ENCODE data around the gene FILIP1.

Gene FILIP1

DNA sequence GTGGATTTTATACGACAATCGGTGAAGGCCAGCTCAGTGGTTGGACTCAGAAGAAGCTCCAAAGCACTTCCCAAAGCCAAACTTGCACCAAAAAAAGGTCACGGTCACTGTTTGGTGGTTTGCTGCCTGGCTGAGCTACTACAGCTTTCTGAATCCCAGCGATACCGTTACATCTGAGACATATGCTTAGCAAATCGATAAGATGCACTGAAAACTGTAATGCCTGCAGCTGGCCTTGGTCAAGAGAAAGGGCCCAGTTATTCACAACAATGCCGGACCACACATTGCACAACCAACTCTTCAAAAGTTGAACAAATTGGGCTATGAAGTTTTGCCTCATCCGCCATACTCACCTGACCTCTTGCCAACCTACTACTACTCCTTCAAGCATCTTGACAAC is 70.2 kb downstream of the FILIP1 start:
- TF ChIP-seq EP300 (IDR thresholded peaks at IDR 0.05; ENCODE audit: borderline replicate concordance) (no peak), NFIC (IDR thresholded peaks at IDR 0.05) (no peak), RAD21 (IDR thresholded peaks at IDR 0.05; ENCODE audit: low read depth) (no peak)
- TF ChIP-seq, protein P1, sequence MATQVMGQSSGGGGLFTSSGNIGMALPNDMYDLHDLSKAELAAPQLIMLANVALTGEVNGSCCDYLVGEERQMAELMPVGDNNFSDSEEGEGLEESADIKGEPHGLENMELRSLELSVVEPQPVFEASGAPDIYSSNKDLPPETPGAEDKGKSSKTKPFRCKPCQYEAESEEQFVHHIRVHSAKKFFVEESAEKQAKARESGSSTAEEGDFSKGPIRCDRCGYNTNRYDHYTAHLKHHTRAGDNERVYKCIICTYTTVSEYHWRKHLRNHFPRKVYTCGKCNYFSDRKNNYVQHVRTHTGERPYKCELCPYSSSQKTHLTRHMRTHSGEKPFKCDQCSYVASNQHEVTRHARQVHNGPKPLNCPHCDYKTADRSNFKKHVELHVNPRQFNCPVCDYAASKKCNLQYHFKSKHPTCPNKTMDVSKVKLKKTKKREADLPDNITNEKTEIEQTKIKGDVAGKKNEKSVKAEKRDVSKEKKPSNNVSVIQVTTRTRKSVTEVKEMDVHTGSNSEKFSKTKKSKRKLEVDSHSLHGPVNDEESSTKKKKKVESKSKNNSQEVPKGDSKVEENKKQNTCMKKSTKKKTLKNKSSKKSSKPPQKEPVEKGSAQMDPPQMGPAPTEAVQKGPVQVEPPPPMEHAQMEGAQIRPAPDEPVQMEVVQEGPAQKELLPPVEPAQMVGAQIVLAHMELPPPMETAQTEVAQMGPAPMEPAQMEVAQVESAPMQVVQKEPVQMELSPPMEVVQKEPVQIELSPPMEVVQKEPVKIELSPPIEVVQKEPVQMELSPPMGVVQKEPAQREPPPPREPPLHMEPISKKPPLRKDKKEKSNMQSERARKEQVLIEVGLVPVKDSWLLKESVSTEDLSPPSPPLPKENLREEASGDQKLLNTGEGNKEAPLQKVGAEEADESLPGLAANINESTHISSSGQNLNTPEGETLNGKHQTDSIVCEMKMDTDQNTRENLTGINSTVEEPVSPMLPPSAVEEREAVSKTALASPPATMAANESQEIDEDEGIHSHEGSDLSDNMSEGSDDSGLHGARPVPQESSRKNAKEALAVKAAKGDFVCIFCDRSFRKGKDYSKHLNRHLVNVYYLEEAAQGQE (IDR thresholded peaks at IDR 0.05; ENCODE audit: low read depth) = no peak

DNA sequence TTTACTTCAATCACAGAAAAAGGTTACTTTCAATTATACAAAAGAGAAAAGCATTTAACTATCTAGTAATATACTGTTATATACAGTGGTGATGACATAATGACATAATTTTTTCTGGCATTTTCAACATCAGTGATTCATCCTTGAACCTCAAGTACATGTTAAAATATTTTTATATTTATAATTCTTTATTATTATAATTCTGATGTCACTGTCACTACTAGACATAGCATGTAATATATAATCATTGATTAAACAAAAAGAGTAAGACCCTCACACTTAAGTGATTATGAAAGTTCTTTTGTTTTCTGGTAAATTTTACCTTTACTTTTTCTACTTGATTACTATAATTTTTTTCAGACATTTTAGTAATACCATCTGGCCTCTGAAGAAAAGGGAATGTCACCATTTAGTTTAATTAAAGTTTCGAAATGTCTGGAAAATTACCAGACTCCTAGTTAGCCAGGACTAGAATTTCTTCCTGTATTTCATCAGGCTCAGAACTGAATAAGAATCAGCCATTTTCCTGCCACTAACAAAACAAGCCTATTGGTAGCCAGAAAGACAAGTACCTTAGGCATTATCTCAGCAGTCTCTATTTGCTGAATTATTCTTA is 71.5 kb downstream of the FILIP1 start:
- TF ChIP-seq RAD21 (IDR thresholded peaks at IDR 0.05; ENCODE audit: low read depth) (no peak), CEBPB (IDR thresholded peaks at IDR 0.05) (no peak), CREB1 (IDR thresholded peaks at IDR 0.05; ENCODE audit: low read depth) (no peak), ZBTB7A (IDR thresholded peaks at IDR 0.05; ENCODE audit: low read depth) (no peak), TAF1 (IDR thresholded peaks at IDR 0.05; ENCODE audit: low read depth) (no peak), TEAD4 (IDR thresholded peaks at IDR 0.05) (no peak), TCF12 (IDR thresholded peaks at IDR 0.05; ENCODE audit: low read depth) (no peak), NFIC (IDR thresholded peaks at IDR 0.05) (no peak), YY1 (IDR thresholded peaks at IDR 0.05; ENCODE audit: low read depth) (no peak), EP300 (IDR thresholded peaks at IDR 0.05; ENCODE audit: borderline replicate concordance) (no peak)
- TF ChIP-seq, protein P1 (IDR thresholded peaks at IDR 0.05; ENCODE audit: low read depth) = no peak
- TF ChIP-seq, protein P2, sequence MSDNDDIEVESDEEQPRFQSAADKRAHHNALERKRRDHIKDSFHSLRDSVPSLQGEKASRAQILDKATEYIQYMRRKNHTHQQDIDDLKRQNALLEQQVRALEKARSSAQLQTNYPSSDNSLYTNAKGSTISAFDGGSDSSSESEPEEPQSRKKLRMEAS (IDR thresholded peaks at IDR 0.05) = no peak

DNA sequence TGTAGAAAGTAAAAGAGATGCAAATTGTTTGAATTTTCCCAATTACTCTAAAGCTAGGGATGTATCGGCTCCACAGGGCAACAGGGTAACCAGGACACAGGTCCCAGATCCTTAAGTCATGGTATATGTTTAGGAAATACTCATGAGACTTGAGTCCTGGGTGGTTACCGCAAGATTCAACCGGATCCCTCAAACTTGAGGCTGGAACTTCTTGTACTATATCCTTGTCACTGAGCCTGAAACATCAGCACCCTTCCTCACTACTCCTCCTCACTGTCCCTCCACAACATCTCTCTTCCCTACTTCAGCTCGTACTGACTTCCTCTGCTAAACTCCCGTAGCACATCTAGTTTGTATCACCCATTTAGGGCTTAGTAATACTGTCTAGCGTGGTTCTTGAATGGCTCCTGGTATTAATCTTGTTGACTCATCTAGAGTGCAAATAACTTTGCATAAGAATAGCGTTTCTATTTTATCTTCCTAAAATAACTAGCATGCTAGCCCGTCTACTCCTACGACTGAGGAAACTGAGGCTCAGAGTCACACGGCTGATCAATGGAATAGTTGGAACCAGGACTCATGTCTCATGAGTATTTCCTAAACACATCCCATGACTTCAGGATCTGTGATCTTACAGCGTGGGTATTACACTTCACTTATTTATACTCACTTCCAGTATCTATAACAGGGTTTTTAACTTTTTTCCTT is 72.1 kb downstream of the FILIP1 start:
- TF ChIP-seq NFIC (IDR thresholded peaks at IDR 0.05) (no peak), CREB1 (IDR thresholded peaks at IDR 0.05; ENCODE audit: low read depth) (no peak), CEBPB (IDR thresholded peaks at IDR 0.05) (no peak), YY1 (IDR thresholded peaks at IDR 0.05; ENCODE audit: low read depth) (no peak)
- TF ChIP-seq, protein P2 (IDR thresholded peaks at IDR 0.05) = no peak
- TF ChIP-seq, protein P3, sequence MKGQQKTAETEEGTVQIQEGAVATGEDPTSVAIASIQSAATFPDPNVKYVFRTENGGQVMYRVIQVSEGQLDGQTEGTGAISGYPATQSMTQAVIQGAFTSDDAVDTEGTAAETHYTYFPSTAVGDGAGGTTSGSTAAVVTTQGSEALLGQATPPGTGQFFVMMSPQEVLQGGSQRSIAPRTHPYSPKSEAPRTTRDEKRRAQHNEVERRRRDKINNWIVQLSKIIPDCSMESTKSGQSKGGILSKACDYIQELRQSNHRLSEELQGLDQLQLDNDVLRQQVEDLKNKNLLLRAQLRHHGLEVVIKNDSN (IDR thresholded peaks at IDR 0.05) = no peak

DNA sequence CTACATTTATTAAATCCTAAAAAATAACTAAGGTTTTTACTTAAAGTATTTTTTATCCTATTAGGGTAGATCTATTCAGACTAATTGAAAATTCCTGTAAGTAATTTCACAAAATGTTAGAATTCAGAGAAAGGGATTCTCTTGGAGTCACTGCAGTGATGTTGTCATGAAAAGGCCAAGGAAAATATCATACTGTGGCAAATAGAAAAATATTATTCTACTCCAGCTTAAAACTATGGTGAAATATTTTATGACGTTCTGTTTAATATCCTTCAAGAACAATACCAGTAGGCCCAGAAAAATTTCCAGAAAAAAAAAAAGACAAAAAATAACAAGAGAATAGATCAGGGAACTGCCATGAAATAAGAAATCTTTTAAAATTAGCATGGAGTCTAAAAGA is 73.6 kb downstream of the FILIP1 start:
- TF ChIP-seq EP300 (IDR thresholded peaks at IDR 0.05; ENCODE audit: borderline replicate concordance) (no peak), CEBPB (IDR thresholded peaks at IDR 0.05) (no peak), CREB1 (IDR thresholded peaks at IDR 0.05; ENCODE audit: low read depth) (no peak), ZBTB7A (IDR thresholded peaks at IDR 0.05; ENCODE audit: low read depth) (no peak), NFIC (IDR thresholded peaks at IDR 0.05) (no peak), TAF1 (IDR thresholded peaks at IDR 0.05; ENCODE audit: low read depth) (no peak), YY1 (IDR thresholded peaks at IDR 0.05; ENCODE audit: low read depth) (no peak), FOXM1 (IDR thresholded peaks at IDR 0.05; ENCODE audit: borderline replicate concordance, low read depth) (no peak), EGR1 (IDR thresholded peaks at IDR 0.05) (no peak), RAD21 (IDR thresholded peaks at IDR 0.05; ENCODE audit: low read depth) (no peak), TEAD4 (IDR thresholded peaks at IDR 0.05) (no peak), TCF12 (IDR thresholded peaks at IDR 0.05; ENCODE audit: low read depth) (no peak)
- TF ChIP-seq, protein P1 (IDR thresholded peaks at IDR 0.05; ENCODE audit: low read depth) = no peak
- TF ChIP-seq, protein P3 (IDR thresholded peaks at IDR 0.05) = no peak
- TF ChIP-seq, protein P2 (IDR thresholded peaks at IDR 0.05) = no peak
